GM23338 (cell line): ENCODE measurements around the gene AADAC. TPM values are rescaled to one million over a fixed set of nuclear protein-coding genes. Genes with fewer than 3 reads are reported as not detected.

Source experiments
- ATAC-seq: fragments of 200-7000 bp; cut with Tn5 transposase; 3 replicates; pipeline ENCODE4 v1.9.1; 2020
- DNase-seq: peaks from one replicate; pipeline ENCODE4 v3.0.0-alpha.2; 2015; ENCODE audit warnings: low spot score
- H2AFZ ChIP-seq: fragments of 200-600 bp; sonication (generic); 2 replicates; pipeline ENCODE4 v1.8.0; 2016; ENCODE audit warnings: antibody characterized with exemption, mild to moderate bottlenecking, moderate library complexity
- H3F3A ChIP-seq: fragments of 200-600 bp; sonication (generic); replicated peaks from 2 replicates; pipeline ENCODE4 v1.8.0; 2017; ENCODE audit warnings: antibody characterized with exemption, mixed run types, low read depth
- H3K27ac ChIP-seq: fragments of 200-600 bp; sonication (generic); 2 replicates; pipeline ENCODE4 v1.6.1; 2016; ENCODE audit warnings: low read depth
- H3K27me3 ChIP-seq: fragments of 200-600 bp; sonication (generic); 2 replicates; pipeline ENCODE4 v1.8.0; 2016; ENCODE audit warnings: mild to moderate bottlenecking, mixed run types, moderate library complexity; ENCODE audit not compliant: insufficient read depth
- H3K36me3 ChIP-seq: fragments of 200-600 bp; sonication (generic); 2 replicates; pipeline ENCODE4 v1.8.0; 2016; ENCODE audit warnings: mild to moderate bottlenecking; ENCODE audit not compliant: insufficient read depth
- H3K4me1 ChIP-seq: fragments of 200-600 bp; sonication (generic); 2 replicates; pipeline ENCODE4 v1.8.0; 2016; ENCODE audit warnings: mild to moderate bottlenecking, moderate library complexity; ENCODE audit not compliant: insufficient read depth
- H3K4me2 ChIP-seq: fragments of 200-600 bp; sonication (generic); 2 replicates; pipeline ENCODE4 v1.7.1; 2017; ENCODE audit warnings: mixed run types
- H3K4me3 ChIP-seq: fragments of 200-600 bp; sonication (generic); 2 replicates; pipeline ENCODE4 v1.6.1; 2016; ENCODE audit warnings: mixed run types
- H3K79me2 ChIP-seq: fragments of 200-600 bp; sonication (generic); replicated peaks from 2 replicates; pipeline ENCODE4 v1.8.0; 2017; ENCODE audit warnings: mild to moderate bottlenecking; ENCODE audit not compliant: insufficient read depth
- H3K9me2 ChIP-seq: fragments of 200-600 bp; sonication (generic); 2 replicates; pipeline ENCODE4 v1.8.0; 2017; ENCODE audit not compliant: insufficient read depth
- H4K20me1 ChIP-seq: fragments of 200-600 bp; sonication (generic); replicated peaks from 2 replicates; pipeline ENCODE4 v1.8.0; 2017; ENCODE audit warnings: mild to moderate bottlenecking; ENCODE audit not compliant: insufficient read depth
- H3K27ac Mint-ChIP-seq: 2 replicates; pipeline ENCODE4 v1.8.0; 2020; ENCODE audit warnings: inconsistent platforms, mild to moderate bottlenecking, moderate library complexity, mixed read lengths
- H3K27me3 Mint-ChIP-seq: 3 replicates; pipeline ENCODE4 v1.8.0; 2022; ENCODE audit warnings: low read depth, mild to moderate bottlenecking, moderate library complexity, mixed read lengths, inconsistent platforms; ENCODE audit not compliant: insufficient read depth, poor library complexity
- H3K36me3 Mint-ChIP-seq: 3 replicates; pipeline ENCODE4 v1.8.0; 2021; ENCODE audit warnings: low read depth, mild to moderate bottlenecking, inconsistent platforms, moderate library complexity, mixed read lengths
- H3K4me1 Mint-ChIP-seq: 3 replicates; pipeline ENCODE4 v1.8.0; 2020; ENCODE audit warnings: mild to moderate bottlenecking, inconsistent platforms, mixed read lengths
- H3K4me3 Mint-ChIP-seq: 3 replicates; pipeline ENCODE4 v1.8.0; 2021; ENCODE audit warnings: moderate library complexity, mild to moderate bottlenecking, inconsistent platforms, mixed read lengths
- H3K9me3 Mint-ChIP-seq: 3 replicates; pipeline ENCODE4 v1.8.0; 2020; ENCODE audit warnings: moderate library complexity, mild to moderate bottlenecking, inconsistent platforms, mixed read lengths
- CREB1 ChIP-seq: fragments of 250-450 bp; sonication (Bioruptor Pico); IDR thresholded peaks from 2 replicates; pipeline ENCODE4 v1.5.0; 2020; ENCODE audit warnings: low read depth, mild to moderate bottlenecking, moderate library complexity
- CTCF ChIP-seq, 2 experiments: fragments of 200-600 bp in 1 of 2; sonication (generic) in 1 of 2; conservative IDR thresholded peaks; 2 replicates each; pipeline versions ENCODE4 v1.5.1 to v1.6.1; 2016 to 2017; ENCODE audit warnings: antibody characterized with exemption in 2 of 2, low read depth in 2 of 2, mild to moderate bottlenecking in 2 of 2, moderate library complexity in 1 of 2
- ETS1 ChIP-seq: IDR thresholded peaks from 2 replicates; pipeline ENCODE4 v1.6.1; 2016; ENCODE audit warnings: antibody characterized with exemption
- EZH2 ChIP-seq: fragments of 200-600 bp; sonication (generic); IDR thresholded peaks from one replicate; pipeline ENCODE4 v1.8.0; 2017; ENCODE audit warnings: antibody characterized with exemption, mild to moderate bottlenecking, low read depth; ENCODE audit not compliant: unreplicated experiment
- JUNB ChIP-seq: IDR thresholded peaks from one replicate; pipeline ENCODE4 v1.6.1; 2016; ENCODE audit warnings: antibody characterized with exemption; ENCODE audit not compliant: unreplicated experiment
- NANOG ChIP-seq: IDR thresholded peaks from 2 replicates; pipeline ENCODE4 v1.6.1; 2016; ENCODE audit warnings: antibody characterized with exemption, borderline replicate concordance
- POLR2AphosphoS5 ChIP-seq: IDR thresholded peaks from 2 replicates; pipeline ENCODE4 v1.6.1; 2016; ENCODE audit warnings: antibody characterized with exemption, low read depth
- ZNF114 ChIP-seq: fragments of 250-450 bp; sonication (Bioruptor Pico); IDR thresholded peaks from 2 replicates; pipeline ENCODE4 v1.5.0; 2020; ENCODE audit warnings: mild to moderate bottlenecking, moderate library complexity
- ZNF462 ChIP-seq: fragments of 250-450 bp; sonication (Bioruptor Pico); IDR thresholded peaks from 2 replicates; pipeline ENCODE4 v1.5.0; 2020; ENCODE audit warnings: mild to moderate bottlenecking, moderate library complexity
- polyA plus RNA-seq: library from polyadenylated mRNA; unstranded; fragments of >200 nt; fragmentation: Nextera tagmentation; extraction: Ambion mirVana; gene quantifications from 2 replicates; pipeline ENCODE4 v1.2.1, GENCODE V29; 2016
- total RNA-seq: library from RNA; depleted of rRNA; stranded (reverse); fragments of >200 nt; shearing (Covaris generic); gene quantifications from 2 replicates; pipeline ENCODE4 v1.2.3, GENCODE V29; 2014

Gene AADAC
- total and polyA plus RNA-seq, 2 experiments from 2014 or later, result not detected

- Histone ChIP-seq H3K27ac (no peak overlapping the region), H3K27me3 (no peaks in the 10 kb centered on the region), H2AFZ (no peak overlapping the region), H4K20me1 (no peaks in the 10 kb centered on the region), H3K4me1 (peaks cover 6% of the 10 kb centered on the region; the same call in 1 of the 2 replicates), H3F3A (no peaks in the 10 kb centered on the region), H3K4me2 (no peak overlapping the region), H3K4me3 (no peak overlapping the region), H3K36me3 (no peaks in the 10 kb centered on the region), H3K9me2 (no peaks in the 10 kb centered on the region), H3K79me2 (no peaks in the 10 kb centered on the region)
- H3K9me3 Mint-ChIP-seq, result no peaks in the 10 kb centered on the region
- H3K36me3 Mint-ChIP-seq, result no peaks in the 10 kb centered on the region
- no peak overlapping the region for H3K4me3 Mint-ChIP-seq
- no peak overlapping the region for H3K27ac Mint-ChIP-seq
- H3K4me1 Mint-ChIP-seq, result peaks cover 7% of the 10 kb centered on the region; the same call in 2 of the 3 replicates
- no peak for ATAC-seq
- DNase-seq, result no peak
- TF ChIP-seq JUNB, result no peak
- no peak for TF ChIP-seq CREB1 (CRISPR knock-in tag)
- TF ChIP-seq NANOG, result no peak
- no peak for TF ChIP-seq ZNF462 (CRISPR knock-in tag)
- TF ChIP-seq POLR2AphosphoS5, result no peak
- TF ChIP-seq ETS1, result no peak
- TF ChIP-seq EZH2, result no peak
- no peak for TF ChIP-seq ZNF114 (CRISPR knock-in tag)
- no peak for TF ChIP-seq CTCF (conservative IDR thresholded peaks at IDR 0.05; ENCODE audit: low read depth in 2 of 2)
- no peaks in the 10 kb centered on the region for H3K27me3 Mint-ChIP-seq
Measured at GRCh38 chr3:151841801-151842200, 27.9 kb downstream of the AADAC start.
